NCI-H2196 treated with DMSO at 0.1 percent for 48 hours (cell line): Measurements from ENCODE around the gene ATP6V1B1.
"Not testable (repeated sequence)": the region's sequence is repeated elsewhere in the genome, so short reads cannot be mapped to it uniquely, and the experiment has no call there.

Experiments
- DNase-seq: peaks from one replicate; lab custom pipeline; 2025; ENCODE audit not compliant: unreplicated experiment; lab: John Stamatoyannopoulos, UW

ATP6V1B1 gene

GRCh38 chr2:71005271-71006202, 69.8 kb downstream of the ATP6V1B1 start:
- no peak for DNase-seq

DNA sequence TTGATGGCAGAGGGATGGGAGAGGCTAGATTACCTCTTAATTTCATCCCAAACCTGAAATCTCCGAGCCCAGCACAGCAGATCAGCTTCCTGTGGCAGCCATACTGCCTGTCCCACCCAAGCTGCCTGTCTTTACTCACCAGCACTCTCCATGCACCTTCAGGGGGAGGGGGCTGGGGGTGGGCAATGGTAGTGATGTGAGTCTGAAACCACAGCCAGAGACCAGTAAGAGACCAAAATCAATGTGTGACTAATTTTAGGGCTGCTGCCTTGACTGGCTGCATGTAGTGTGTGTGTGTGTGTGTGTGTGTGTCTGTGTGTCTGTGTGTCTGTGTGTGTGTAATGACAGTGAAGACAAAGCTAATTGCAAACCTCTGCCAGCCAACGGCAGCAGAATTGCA, 70.6 kb downstream of the ATP6V1B1 start:
- no peak for DNase-seq

DNA sequence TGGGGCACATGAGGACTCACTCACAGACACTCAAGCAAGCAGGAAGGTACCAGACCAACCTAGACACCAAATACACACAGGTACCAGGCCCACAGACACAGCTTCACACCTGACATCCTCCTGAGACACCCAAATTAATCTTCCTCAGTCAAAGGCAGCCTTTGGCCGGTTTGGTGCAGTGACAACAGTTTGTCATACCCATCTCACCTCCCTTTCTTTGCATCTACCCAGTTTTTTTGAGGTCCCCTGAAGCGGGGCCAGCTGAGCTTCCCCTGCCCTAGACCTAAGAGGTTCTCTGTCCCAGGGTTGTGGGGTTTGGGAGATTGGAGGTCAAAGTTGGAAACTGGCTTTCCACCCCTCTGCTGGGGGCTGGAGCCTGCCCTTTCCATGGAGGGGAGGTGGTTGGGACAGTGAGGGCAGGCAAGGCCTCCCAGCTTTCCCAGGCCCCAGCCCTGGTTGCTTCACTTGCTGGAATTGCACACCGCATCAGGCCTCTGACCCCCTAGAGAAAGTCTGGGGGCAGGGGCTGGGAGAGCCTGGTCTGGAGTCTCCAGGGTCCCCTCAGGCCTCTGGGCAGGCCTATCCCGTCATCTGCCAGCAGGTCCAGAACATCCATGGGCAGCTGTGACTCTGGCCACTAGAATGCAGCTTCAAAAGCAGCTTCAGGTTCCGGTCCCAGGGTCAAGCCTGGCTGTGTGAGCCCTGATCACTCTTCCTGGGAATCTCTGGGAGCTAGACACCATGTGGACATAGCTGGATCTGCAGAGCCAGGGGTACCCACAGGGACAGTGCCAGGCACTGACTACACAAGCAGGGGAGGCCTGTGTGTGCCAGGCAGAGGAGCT, 71.5 kb downstream of the ATP6V1B1 start:
- no peak for DNase-seq

- no peak for DNase-seq
Observed at GRCh38 chr2:71008342-71008741, 72.6 kb downstream of the ATP6V1B1 start.

- DNase-seq: not testable (repeated sequence)
Observed at GRCh38 chr2:71011786-71012185, 76.1 kb downstream of the ATP6V1B1 start.
